GM18868 (cell line): ENCODE measurements around the gene OR4F16.
"Not testable (repeated sequence)": the region's sequence is repeated elsewhere in the genome, so short reads cannot be mapped to it uniquely, and the experiment has no call there.

Experiments used
- ATAC-seq: cut with Tn5 transposase; IDR thresholded peaks from one replicate; pipeline ENCODE4 v1.9.1; 2021; ENCODE audit warnings: mild to moderate bottlenecking, moderate library complexity; ENCODE audit not compliant: unreplicated experiment

OR4F16 gene

GRCh38 chr1:686554-686953, at the start of gene OR4F16:
OR4F16 (minus strand) TSS chr1:686654; CDS start chr1:686654, 0 bp downstream.
- ATAC-seq, result not testable (repeated sequence)

GRCh38 chr1:733649-734048, 47.2 kb upstream of the OR4F16 start:
- ATAC-seq, result not testable (repeated sequence)

- not testable (repeated sequence) for ATAC-seq
Measured at GRCh38 chr1:727040-727439, 40.6 kb upstream of the OR4F16 start.
